Measurements from ENCODE around the gene AGBL4. TPM values are rescaled to one million over a fixed set of nuclear protein-coding genes. Genes with fewer than 3 reads are reported as not detected.

The AGBL4 gene
- total RNA-seq, 4 donors from 2014 or later, result 0.13 TPM; not detected in 3

DNA sequence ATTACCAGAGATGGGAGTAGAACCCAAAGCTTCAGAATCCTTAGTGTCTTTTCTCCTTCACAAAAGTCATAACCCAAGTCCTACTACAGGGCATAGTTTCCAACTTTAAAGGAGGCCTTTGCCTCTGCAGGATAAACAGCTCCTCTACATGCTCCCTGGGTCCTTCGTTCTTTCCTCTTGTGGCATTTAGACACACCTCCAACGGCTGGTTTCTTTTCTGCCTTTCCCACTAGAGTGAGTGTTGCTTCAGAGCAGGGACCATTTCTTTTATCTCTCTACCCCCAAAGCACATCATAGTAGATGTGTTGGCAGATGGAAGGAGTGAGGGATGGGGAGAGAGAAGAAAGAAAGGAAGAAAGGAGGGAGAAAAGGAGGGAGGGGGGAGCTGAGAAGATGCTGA lies 1407.0 kb downstream of the AGBL4 start:
- TF ChIP-seq EP300 (IDR thresholded peaks at IDR 0.05) (no peak), POLR2A (IDR thresholded peaks at IDR 0.05; ENCODE audit: low read depth) (no peak), POLR2AphosphoS5 (IDR thresholded peaks at IDR 0.05) (no peak)
- TF ChIP-seq, protein P1, sequence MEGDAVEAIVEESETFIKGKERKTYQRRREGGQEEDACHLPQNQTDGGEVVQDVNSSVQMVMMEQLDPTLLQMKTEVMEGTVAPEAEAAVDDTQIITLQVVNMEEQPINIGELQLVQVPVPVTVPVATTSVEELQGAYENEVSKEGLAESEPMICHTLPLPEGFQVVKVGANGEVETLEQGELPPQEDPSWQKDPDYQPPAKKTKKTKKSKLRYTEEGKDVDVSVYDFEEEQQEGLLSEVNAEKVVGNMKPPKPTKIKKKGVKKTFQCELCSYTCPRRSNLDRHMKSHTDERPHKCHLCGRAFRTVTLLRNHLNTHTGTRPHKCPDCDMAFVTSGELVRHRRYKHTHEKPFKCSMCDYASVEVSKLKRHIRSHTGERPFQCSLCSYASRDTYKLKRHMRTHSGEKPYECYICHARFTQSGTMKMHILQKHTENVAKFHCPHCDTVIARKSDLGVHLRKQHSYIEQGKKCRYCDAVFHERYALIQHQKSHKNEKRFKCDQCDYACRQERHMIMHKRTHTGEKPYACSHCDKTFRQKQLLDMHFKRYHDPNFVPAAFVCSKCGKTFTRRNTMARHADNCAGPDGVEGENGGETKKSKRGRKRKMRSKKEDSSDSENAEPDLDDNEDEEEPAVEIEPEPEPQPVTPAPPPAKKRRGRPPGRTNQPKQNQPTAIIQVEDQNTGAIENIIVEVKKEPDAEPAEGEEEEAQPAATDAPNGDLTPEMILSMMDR (IDR thresholded peaks at IDR 0.05), result no peak
- H3K9me3 ChIP-seq, result no peaks in the 10 kb centered on the region
- peaks cover 0 to 3% (median 1%) of the 10 kb centered on the region in 4 donors for H3K4me1 ChIP-seq
- H3K4me3 ChIP-seq, result no peak overlapping the region
- no peaks in the 10 kb centered on the region for H3K27me3 ChIP-seq
- H3K27ac ChIP-seq (replicated peaks in 1 of 4), result no peak overlapping the region
- H3K36me3 ChIP-seq, result no peaks in the 10 kb centered on the region
- intact Hi-C loops (cut with DNase I), result no loop called here
- DNase-seq (ENCODE audit: extremely low spot score), result no peak
- 76% methylated on average over 2 of the region's 2 CpGs for WGBS

DNA sequence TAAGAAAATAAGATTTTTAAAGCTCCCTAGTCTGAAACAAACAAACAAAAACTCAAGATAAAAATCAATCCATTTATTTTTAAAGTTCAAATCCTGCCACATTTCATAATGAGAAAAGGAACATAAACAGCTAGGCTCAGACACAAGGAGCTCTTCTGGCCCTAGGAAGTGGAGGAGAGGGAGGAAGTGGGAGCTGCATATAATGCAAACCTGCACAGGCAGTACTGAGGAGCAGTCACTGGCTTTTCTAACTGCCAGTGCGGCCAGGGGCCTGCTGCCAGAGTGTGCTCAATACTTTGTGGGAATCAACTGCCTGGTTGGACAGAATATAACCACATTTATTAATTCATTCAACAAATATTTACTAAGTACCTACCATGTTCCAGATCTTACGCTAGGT lies 1411.9 kb downstream of the AGBL4 start:
- H3K36me3 ChIP-seq, result no peaks in the 10 kb centered on the region
- intact Hi-C loops (cut with DNase I), result no loop called here
- TF ChIP-seq POLR2AphosphoS5 (IDR thresholded peaks at IDR 0.05) (no peak), POLR2A (IDR thresholded peaks at IDR 0.05; ENCODE audit: low read depth) (no peak), EP300 (IDR thresholded peaks at IDR 0.05) (no peak)
- TF ChIP-seq, protein P1 (IDR thresholded peaks at IDR 0.05), result no peak
- H3K27ac ChIP-seq (replicated peaks in 1 of 4), result no peak overlapping the region
- no peaks in the 10 kb centered on the region for H3K27me3 ChIP-seq
- 50% methylated on average over 2 of the region's 2 CpGs for WGBS
- H3K4me3 ChIP-seq, result no peak overlapping the region
- no peaks in the 10 kb centered on the region for H3K9me3 ChIP-seq
- H3K4me1 ChIP-seq, result peaks cover 8 to 19% (median 15%) of the 10 kb centered on the region in 4 donors
- no peak for DNase-seq (ENCODE audit: extremely low spot score)

DNA sequence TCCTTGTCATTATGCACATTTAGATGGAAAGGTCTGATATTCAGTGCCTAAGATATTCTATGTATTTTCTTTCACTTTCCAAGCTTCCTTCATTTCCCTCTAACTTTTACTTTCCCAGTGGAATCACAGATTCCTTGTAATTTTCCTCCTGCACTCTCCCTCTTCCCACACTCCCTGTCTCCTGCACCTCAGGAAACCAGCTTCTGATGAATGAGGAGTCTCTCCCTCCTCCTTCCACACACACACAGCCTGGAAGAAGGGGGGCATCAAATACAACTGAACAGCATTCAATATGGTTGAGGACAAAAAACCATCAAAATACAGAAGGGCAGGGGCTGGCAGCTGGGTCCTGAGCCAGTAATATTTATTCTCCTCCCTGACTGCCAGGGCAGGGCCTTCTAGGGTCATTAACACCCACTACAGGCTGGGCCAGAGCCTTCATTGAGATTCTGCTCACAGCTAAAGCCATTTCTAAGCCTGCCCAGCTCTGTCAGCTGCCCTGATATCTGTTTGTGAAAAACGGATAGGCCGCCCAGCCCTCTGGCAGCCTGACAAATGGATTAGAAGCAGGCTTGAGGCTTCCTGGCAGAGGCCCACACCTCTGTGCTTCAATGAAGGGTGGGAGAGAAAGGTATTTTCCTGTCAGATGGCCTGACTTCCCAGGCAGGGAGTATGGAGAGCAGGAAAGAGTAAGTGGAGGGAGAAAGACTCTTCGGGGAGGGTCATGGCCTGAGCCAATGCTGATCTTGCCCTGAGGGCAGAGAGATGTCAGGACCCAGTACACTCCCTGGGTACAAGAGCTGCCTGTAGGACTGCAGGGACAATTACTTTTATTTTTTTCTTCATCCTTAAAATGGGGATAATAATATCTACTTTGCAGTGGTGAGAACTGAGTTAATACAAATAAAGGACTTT lies 1412.9 kb downstream of the AGBL4 start:
- no peak for DNase-seq (ENCODE audit: extremely low spot score)
- intact Hi-C loops (cut with DNase I), result no loop called here
- TF ChIP-seq POLR2A (IDR thresholded peaks at IDR 0.05; ENCODE audit: low read depth), result no peak
- no peak for TF ChIP-seq POLR2AphosphoS5 (IDR thresholded peaks at IDR 0.05)
- TF ChIP-seq EP300 (IDR thresholded peaks at IDR 0.05), result no peak
- TF ChIP-seq, protein P1 (IDR thresholded peaks at IDR 0.05), result no peak

DNA sequence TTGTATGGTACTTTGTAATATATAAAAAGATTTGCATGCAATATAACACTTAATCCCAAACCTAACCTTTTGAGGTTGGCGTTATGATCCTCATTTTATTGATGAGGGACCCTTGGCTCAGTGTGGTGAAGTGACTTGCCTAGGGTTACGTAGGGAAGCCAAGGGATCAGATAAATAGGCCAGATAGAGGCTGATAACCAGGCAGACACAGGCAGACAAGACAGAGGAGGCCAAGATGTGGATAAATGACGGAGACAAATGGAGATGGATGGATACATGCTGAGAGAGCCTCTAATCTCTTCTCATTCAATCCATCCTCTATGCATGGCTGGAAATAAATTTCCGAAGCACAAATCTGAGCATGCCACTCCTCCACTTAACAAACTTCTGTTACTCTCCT lies 1414.9 kb downstream of the AGBL4 start:
- H3K4me1 ChIP-seq, result peaks cover 8 to 19% (median 14%) of the 10 kb centered on the region in 4 donors
- intact Hi-C loops (cut with DNase I), result no loop called here
- no peaks in the 10 kb centered on the region for H3K36me3 ChIP-seq
- H3K27me3 ChIP-seq, result no peaks in the 10 kb centered on the region
- H3K9me3 ChIP-seq, result no peaks in the 10 kb centered on the region
- 83% methylated on average over 4 of the region's 4 CpGs for WGBS
- TF ChIP-seq EP300 (IDR thresholded peaks at IDR 0.05) (no peak), POLR2A (IDR thresholded peaks at IDR 0.05; ENCODE audit: low read depth) (no peak), POLR2AphosphoS5 (IDR thresholded peaks at IDR 0.05) (no peak)
- TF ChIP-seq, protein P1 (IDR thresholded peaks at IDR 0.05), result no peak
- H3K27ac ChIP-seq (replicated peaks in 1 of 4), result no peak overlapping the region
- DNase-seq (ENCODE audit: extremely low spot score), result no peak
- no peak overlapping the region for H3K4me3 ChIP-seq

More for the DNA sequence above, 1412.9 kb downstream of the AGBL4 start:
- Histone ChIP-seq H3K9me3 (no peaks in the 10 kb centered on the region), H3K4me1 (peaks cover 8 to 19% (median 14%) of the 10 kb centered on the region in 4 donors), H3K36me3 (no peaks in the 10 kb centered on the region), H3K27me3 (no peaks in the 10 kb centered on the region), H3K4me3 (no peak overlapping the region), H3K27ac (replicated peaks in 1 of 4) (peak overlapping the region in 3 of 4 donors; percentile 48 to 56 (median 50))
- 34% methylated on average over 3 of the region's 3 CpGs for WGBS
